HCT116 (cell line): ENCODE data around the gene VAV2. TPM values are rescaled to one million over a fixed set of nuclear protein-coding genes. Genes with fewer than 3 reads are reported as not detected.

Experiments
- ATAC-seq: fragments of 200-7000 bp; cut with Tn5 transposase; 2 replicates; pipeline ENCODE4 v1.9.1; 2020; ENCODE audit warnings: mild to moderate bottlenecking, moderate library complexity
- BruUV-seq: library from RNA; stranded (reverse); fragments of 400-500 nt; replicated peaks from 2 replicates; lab custom pipeline; 2021; lab: Mats Ljungman, UMichigan
- CTCF ChIA-PET: fragments of 300-600 bp; sonication (Branson Sonifier 250); formaldehyde crosslinking; loops from one replicate; lab custom pipeline; 2021; ENCODE audit warnings: antibody characterized with exemption; lab: Charles Lee
- POLR2A ChIA-PET: fragments of 300-600, 350-600 bp; sonication (Branson Sonifier 250); formaldehyde crosslinking; loops from one replicate; lab custom pipeline; 2021; ENCODE audit warnings: antibody characterized with exemption; lab: Charles Lee
- RAD21 ChIA-PET, 2 experiments: fragments of 300-600 bp; sonication (Branson Sonifier 250); formaldehyde crosslinking; loops; one replicate each; lab custom pipeline; 2023; ENCODE audit warnings: low total read pairs in 2 of 2; ENCODE audit not compliant: uncharacterized antibody in 2 of 2, unreplicated experiment in 2 of 2, low non-redundant PET in 1 of 2; lab: Charles Lee
- DNase-seq: peaks from one replicate; pipeline ENCODE4 v3.0.0-alpha.2; 2010; ENCODE audit warnings: low read depth, low spot score
- H2AFZ ChIP-seq: fragments of 200-600 bp; shearing (Covaris generic), sonication (generic); 2 replicates; pipeline ENCODE4 v1.6.1; 2017; ENCODE audit warnings: low read depth, mixed run types, mixed read lengths, antibody characterized with exemption, low read length; ENCODE audit not compliant: poor library complexity, severe bottlenecking
- H3K27ac ChIP-seq: 2 replicates; pipeline ENCODE4 v1.5.1; 2012; ENCODE audit warnings: low read depth, low read length
- H3K27me3 ChIP-seq: fragments of 200-600 bp; sonication (generic); 2 replicates; pipeline ENCODE4 v1.6.1; 2016; ENCODE audit warnings: mixed run types, low read length, mixed read lengths; ENCODE audit not compliant: insufficient read depth
- H3K36me3 ChIP-seq, 2 experiments: fragments of 200-500 bp in 1 of 2; fragments of 200-600 bp in 1 of 2; sonication (Bioruptor generic) in 1 of 2; sonication (generic) in 1 of 2; 2 replicates each; pipeline versions ENCODE4 v1.5.1 to v1.6.1; 2014 to 2016; ENCODE audit warnings: low read length in 2 of 2, inconsistent platforms in 1 of 2, mixed read lengths in 1 of 2, mixed run types in 1 of 2; ENCODE audit not compliant: insufficient read depth in 2 of 2, control insufficient read depth in 1 of 2
- H3K4me1 ChIP-seq, 2 experiments: fragments of 200-600 bp in 1 of 2; sonication (generic) in 1 of 2; 2 replicates each; pipeline versions ENCODE4 v1.5.1 to v1.6.1; 2012 to 2017; ENCODE audit warnings: low read length in 2 of 2, inconsistent platforms in 1 of 2, mild to moderate bottlenecking in 1 of 2, mixed read lengths in 1 of 2, mixed run types in 1 of 2, moderate library complexity in 1 of 2; ENCODE audit not compliant: insufficient read depth in 2 of 2, control insufficient read depth in 1 of 2
- H3K4me2 ChIP-seq: fragments of 200-600 bp; sonication (generic); 2 replicates; pipeline ENCODE4 v1.6.1; 2017; ENCODE audit warnings: mixed run types, low read length, mixed read lengths
- H3K4me3 ChIP-seq, 2 experiments: fragments of 200-600 bp in 1 of 2; sonication (generic) in 1 of 2; replicated peaks in 1 of 2; 2 replicates each; pipeline ENCODE4 v1.5.1; 2011 to 2016; ENCODE audit warnings: low read length in 2 of 2, control low read depth in 1 of 2, low read depth in 1 of 2, mild to moderate bottlenecking in 1 of 2, mixed read lengths in 1 of 2, mixed run types in 1 of 2
- H3K79me2 ChIP-seq: fragments of 200-600 bp; sonication (generic); 2 replicates; pipeline ENCODE4 v1.6.1; 2017; ENCODE audit warnings: mild to moderate bottlenecking, mixed run types, low read length, moderate library complexity, mixed read lengths; ENCODE audit not compliant: insufficient read depth
- H3K9ac ChIP-seq: fragments of 200-600 bp; sonication (generic); 2 replicates; pipeline ENCODE4 v1.6.1; 2016; ENCODE audit warnings: low read length, mixed read lengths
- H3K9me2 ChIP-seq: fragments of 200-600 bp; sonication (generic), shearing (Covaris generic); 2 replicates; pipeline ENCODE4 v1.6.1; 2017; ENCODE audit warnings: mixed run types, mild to moderate bottlenecking, moderate library complexity; ENCODE audit not compliant: insufficient read depth
- H3K9me3 ChIP-seq, 2 experiments: fragments of 200-500 bp in 1 of 2; fragments of 200-600 bp in 1 of 2; sonication (Bioruptor generic) in 1 of 2; sonication (generic) in 1 of 2; 2 replicates each; pipeline ENCODE4 v1.6.1; 2014 to 2017; ENCODE audit warnings: low read length in 2 of 2, mixed read lengths in 2 of 2, inconsistent platforms in 1 of 2, low read depth in 1 of 2, mild to moderate bottlenecking in 1 of 2, mixed run types in 1 of 2, moderate library complexity in 1 of 2; ENCODE audit not compliant: control insufficient read depth in 1 of 2, insufficient read depth in 1 of 2
- H4K20me1 ChIP-seq: fragments of 200-600 bp; sonication (generic), shearing (Covaris generic); 2 replicates; pipeline ENCODE4 v1.6.1; 2017; ENCODE audit warnings: mixed run types, mild to moderate bottlenecking, moderate library complexity; ENCODE audit not compliant: insufficient read depth
- CTCF ChIP-seq, 3 experiments: fragments of 200-600 bp in 1 of 3; sonication (generic) in 1 of 3; IDR thresholded peaks in 2 of 3; conservative IDR thresholded peaks in 1 of 3; 2 replicates each; pipeline ENCODE4 v1.5.1; 2012 to 2017; ENCODE audit warnings: low read depth in 2 of 3, low read length in 2 of 3, antibody characterized with exemption in 1 of 3, borderline replicate concordance in 1 of 3, control low read depth in 1 of 3, mild to moderate bottlenecking in 1 of 3, mixed read lengths in 1 of 3, mixed run types in 1 of 3, moderate library complexity in 1 of 3; ENCODE audit not compliant: insufficient read depth in 1 of 3
- EGR1 ChIP-seq: IDR thresholded peaks from 2 replicates; pipeline ENCODE4 v1.6.1; 2012; ENCODE audit warnings: low read depth
- ELF1 ChIP-seq: IDR thresholded peaks from 2 replicates; pipeline ENCODE4 v1.6.1; 2012; ENCODE audit warnings: low read depth, borderline replicate concordance
- EZH2 ChIP-seq: fragments of 200-600 bp; sonication (generic); IDR thresholded peaks from 2 replicates; pipeline ENCODE4 v1.6.1; 2017; ENCODE audit warnings: antibody characterized with exemption, mixed run types
- RAD21 ChIP-seq: IDR thresholded peaks from 2 replicates; pipeline ENCODE4 v1.6.1; 2012; ENCODE audit warnings: low read depth, mild to moderate bottlenecking
- ZBTB33 ChIP-seq: IDR thresholded peaks from 2 replicates; pipeline ENCODE4 v1.6.1; 2011; ENCODE audit warnings: mild to moderate bottlenecking, low read length, moderate library complexity; ENCODE audit not compliant: insufficient replicate concordance; ENCODE audit errors: extremely low read depth
- ZFX ChIP-seq: fragments of 450-650 bp; IDR thresholded peaks from 2 replicates; pipeline ENCODE4 v1.6.1; 2017
- intact Hi-C: fragments of 100-400 bp; cut with micrococcal nuclease; formaldehyde crosslinking; loops from 2 replicates; pipeline ENCODE4 v1.10.0; 2022
- total RNA-seq: library from RNA; stranded (reverse); gene quantifications from one replicate; pipeline ENCODE4 v1.2.1, GENCODE V29; 2021; ENCODE audit not compliant: unreplicated experiment

Gene VAV2
- total RNA-seq, 1 experiment from 2014 or later: 33.2 TPM

- no peaks in the 10 kb centered on the region for H4K20me1 ChIP-seq
- POLR2A ChIA-PET: no interaction called here
Observed at GRCh38 chr9:133918111-133918813, 73.9 kb downstream of the VAV2 start.

GRCh38 chr9:133917375-133917774, 74.7 kb downstream of the VAV2 start:
- no peaks in the 10 kb centered on the region for H3K9me2 ChIP-seq
- no peaks in the 10 kb centered on the region for H3K9me3 ChIP-seq
- ChIA-PET CTCF (no interaction called here), POLR2A (no interaction called here), RAD21 (interaction anchor here in 1 of 2 experiments (0.7 kb wide), 1 partner anchor 113 kb away, joined by 4 read pairs; no protein-coding TSS in a partner anchor)
- H3K27ac ChIP-seq: no peak overlapping the region
- H3K4me2 ChIP-seq: no peak overlapping the region
- H3K36me3 ChIP-seq: no peaks in the 10 kb centered on the region
- H3K79me2 ChIP-seq: peaks cover 11% of the 10 kb centered on the region; the same call in 1 of the 2 replicates
- ATAC-seq (no peak), DNase-seq (no peak)
- no peaks in the 10 kb centered on the region; a peak in 1 of 4 replicates for H3K4me1 ChIP-seq
- H3K4me3 ChIP-seq: no peak overlapping the region
- no peaks in the 10 kb centered on the region for H3K27me3 ChIP-seq
- intact Hi-C loops: no loop called here
- H4K20me1 ChIP-seq: no peaks in the 10 kb centered on the region
- no TSS peak for BruUV-seq
- no peak overlapping the region for H3K9ac ChIP-seq
- H2AFZ ChIP-seq: no peak overlapping the region
- TF ChIP-seq ZBTB33 (no peak), EGR1 (no peak), ZFX (no peak), ELF1 (no peak), CTCF (IDR thresholded peaks at IDR 0.05 in 2 of 3, conservative IDR thresholded peaks at IDR 0.05 in 1 of 3; ENCODE audit: borderline replicate concordance in 1 of 3, insufficient read depth in 1 of 3, low read depth in 2 of 3, low read length in 2 of 3) (no peak), EZH2 (no peak), RAD21 (no peak)

More at GRCh38 chr9:133918111-133918813, 73.9 kb downstream of the VAV2 start:
- Histone ChIP-seq H3K9me3 (no peaks in the 10 kb centered on the region), H3K9me2 (no peaks in the 10 kb centered on the region), H3K79me2 (peaks cover 16% of the 10 kb centered on the region; the same call in 1 of the 2 replicates), H3K9ac (no peak overlapping the region), H3K36me3 (no peaks in the 10 kb centered on the region), H3K27me3 (no peaks in the 10 kb centered on the region), H3K4me2 (no peak overlapping the region), H3K4me1 (no peaks in the 10 kb centered on the region; a peak in 1 of 4 replicates), H3K27ac (no peak overlapping the region), H2AFZ (no peak overlapping the region), H3K4me3 (no peak overlapping the region)
- RAD21 ChIA-PET: no interaction called here
- intact Hi-C loops: no loop called here
- no TSS peak for BruUV-seq
- CTCF ChIA-PET: no interaction called here
- no peak for TF ChIP-seq ZFX
- DNase-seq (no peak), ATAC-seq (no peak)
